HEK293T (cell line): ENCODE data around the gene MORC1.

Experiments used
- ARNT ChIP-seq: fragments of 450-650 bp; IDR thresholded peaks from 2 replicates; pipeline ENCODE4 v1.6.1; 2017; ENCODE audit warnings: mild to moderate bottlenecking
- BHLHE40 ChIP-seq: fragments of 450-650 bp; IDR thresholded peaks from 2 replicates; pipeline ENCODE4 v1.6.1; 2016; ENCODE audit warnings: mild to moderate bottlenecking, moderate library complexity, borderline replicate concordance
- ELF4 ChIP-seq: fragments of 450-650 bp; IDR thresholded peaks from 2 replicates; pipeline ENCODE4 v1.6.1; 2017; ENCODE audit warnings: antibody characterized with exemption
- FOXA1 ChIP-seq: fragments of 450-650 bp; IDR thresholded peaks from 2 replicates; pipeline ENCODE4 v1.6.1; 2016; ENCODE audit warnings: mild to moderate bottlenecking
- FOXK2 ChIP-seq: fragments of 450-650 bp; IDR thresholded peaks from 2 replicates; pipeline ENCODE4 v1.6.1; 2016; ENCODE audit warnings: mild to moderate bottlenecking
- FOXM1 ChIP-seq: fragments of 450-650 bp; IDR thresholded peaks from 2 replicates; pipeline ENCODE4 v1.6.1; 2017; ENCODE audit warnings: mild to moderate bottlenecking, borderline replicate concordance
- L3MBTL2 ChIP-seq: fragments of 450-650 bp; conservative IDR thresholded peaks from 2 replicates; pipeline ENCODE4 v1.6.1; 2016; ENCODE audit warnings: mild to moderate bottlenecking
- LEF1 ChIP-seq: fragments of 450-650 bp; IDR thresholded peaks from 2 replicates; pipeline ENCODE4 v1.6.1; 2017; ENCODE audit warnings: mild to moderate bottlenecking, borderline replicate concordance
- NFRKB ChIP-seq: fragments of 450-650 bp; IDR thresholded peaks from 2 replicates; pipeline ENCODE4 v1.6.1; 2016; ENCODE audit warnings: mild to moderate bottlenecking, moderate library complexity
- SP1 ChIP-seq: fragments of 450-650 bp; IDR thresholded peaks from 2 replicates; pipeline ENCODE4 v1.6.1; 2017
- SUZ12 ChIP-seq: fragments of 450-650 bp; IDR thresholded peaks from 2 replicates; pipeline ENCODE4 v1.6.1; 2016; ENCODE audit warnings: mild to moderate bottlenecking
- TARDBP ChIP-seq: fragments of 450-650 bp; IDR thresholded peaks from 2 replicates; pipeline ENCODE4 v1.6.1; 2016
- TF ChIP-seq, protein P1 (sequence below): fragments of 450-650 bp; IDR thresholded peaks from 2 replicates; pipeline ENCODE4 v1.6.1; 2016

DNA sequence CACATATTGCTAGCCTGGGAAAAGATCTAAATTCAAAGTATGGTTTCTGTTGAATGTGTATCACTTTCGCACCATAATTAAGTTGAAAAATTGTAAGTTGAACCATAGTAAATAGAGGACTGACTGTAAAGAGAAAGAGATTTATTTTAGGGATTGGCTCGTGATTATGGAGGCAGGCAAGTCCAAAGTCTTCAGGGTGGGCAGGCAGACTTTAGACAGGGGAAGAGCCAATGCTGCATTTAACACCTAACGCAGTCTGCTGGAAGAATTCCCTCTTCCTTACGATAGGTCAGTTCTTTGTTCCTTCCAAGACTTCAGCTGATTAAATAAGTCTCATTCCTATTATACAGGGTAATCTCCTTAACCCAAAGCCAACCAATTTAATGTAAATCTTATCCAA, 34.4 kb upstream of the MORC1 start:
- TF ChIP-seq SUZ12 (no peak), SP1 (no peak), NFRKB (no peak), TARDBP (no peak), FOXK2 (no peak), L3MBTL2 (no peak), FOXM1 (no peak), LEF1 (no peak), BHLHE40 (no peak), ARNT (no peak), ELF4 (no peak), FOXA1 (no peak)
- TF ChIP-seq, protein P1, sequence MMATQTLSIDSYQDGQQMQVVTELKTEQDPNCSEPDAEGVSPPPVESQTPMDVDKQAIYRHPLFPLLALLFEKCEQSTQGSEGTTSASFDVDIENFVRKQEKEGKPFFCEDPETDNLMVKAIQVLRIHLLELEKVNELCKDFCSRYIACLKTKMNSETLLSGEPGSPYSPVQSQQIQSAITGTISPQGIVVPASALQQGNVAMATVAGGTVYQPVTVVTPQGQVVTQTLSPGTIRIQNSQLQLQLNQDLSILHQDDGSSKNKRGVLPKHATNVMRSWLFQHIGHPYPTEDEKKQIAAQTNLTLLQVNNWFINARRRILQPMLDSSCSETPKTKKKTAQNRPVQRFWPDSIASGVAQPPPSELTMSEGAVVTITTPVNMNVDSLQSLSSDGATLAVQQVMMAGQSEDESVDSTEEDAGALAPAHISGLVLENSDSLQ: no peak
